Transverse colon (tissue), 4 donors: ENCODE results near the gene TPK1.

Experiments used
- CTCF ChIP-seq, 5 experiments: fragments of 200-600 bp in 3 of 5; fragments of 450-650 bp in 2 of 5; sonication (generic) in 3 of 5; IDR thresholded peaks; 1 replicate in 2 of 5; 2 replicates in 3 of 5; pipeline ENCODE4 v1.5.1; 2016 to 2017; ENCODE audit warnings: antibody characterized with exemption in 5 of 5, inconsistent platforms in 3 of 5, mild to moderate bottlenecking in 2 of 5, moderate library complexity in 1 of 5
- POLR2AphosphoS5 ChIP-seq, 3 donors: sonication (generic); formaldehyde crosslinking; IDR thresholded peaks; one replicate each; pipeline ENCODE4 v1.6.1; 2016; ENCODE audit warnings: antibody characterized with exemption in 3 of 3

DNA sequence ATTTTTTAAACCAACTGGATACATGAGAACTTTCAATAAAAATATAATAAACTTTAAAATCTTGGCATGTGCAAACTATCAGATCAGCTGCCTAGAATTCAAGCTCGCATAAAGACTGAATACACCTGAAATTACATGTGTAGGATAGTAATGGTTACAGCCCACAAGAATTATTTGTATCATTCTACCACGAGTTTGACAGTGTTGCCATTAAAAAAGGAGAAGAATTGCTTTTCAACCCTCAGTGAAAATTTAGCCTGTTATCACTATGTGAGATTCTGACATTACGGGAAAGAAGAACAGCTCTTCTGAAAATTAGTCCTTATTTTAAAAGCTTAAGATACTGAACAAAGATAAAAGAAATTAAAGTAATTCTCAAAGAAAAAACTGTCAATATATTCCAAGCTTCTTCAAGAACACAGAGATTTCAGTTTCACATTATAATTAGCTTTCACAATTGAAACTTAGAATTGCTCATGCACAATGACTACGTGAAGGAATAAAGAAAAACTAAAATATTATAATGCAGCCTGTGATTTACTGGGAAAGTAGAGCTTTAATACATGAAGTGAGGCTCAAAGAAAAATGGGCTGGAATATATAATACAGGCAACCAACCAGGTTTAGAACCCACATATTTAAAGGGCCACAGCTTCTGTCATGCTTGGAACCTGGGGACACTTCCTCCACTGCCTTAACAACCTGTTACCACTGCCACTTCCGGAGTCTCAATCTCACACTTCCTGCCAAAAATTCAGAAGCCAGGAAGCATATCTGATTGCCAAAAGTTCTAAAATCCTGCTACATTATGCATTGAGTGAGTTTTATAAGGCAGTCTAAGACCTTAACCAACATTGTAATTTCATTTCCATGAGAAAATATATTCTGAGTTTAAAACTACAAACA lies 23.2 kb downstream of the TPK1 start:
- TF ChIP-seq POLR2AphosphoS5 (IDR thresholded peaks at IDR 0.05) (no peak), CTCF (IDR thresholded peaks at IDR 0.05) (no peak)
